DMS 273 (cell line): Measurements from ENCODE around the gene WDFY3.
"Not testable (repeated sequence)": the region's sequence is repeated elsewhere in the genome, so short reads cannot be mapped to it uniquely, and the experiment has no call there.

Source experiments
- DNase-seq: peaks from one replicate; lab custom pipeline; 2025; ENCODE audit not compliant: unreplicated experiment; lab: John Stamatoyannopoulos, UW

Gene WDFY3

DNA sequence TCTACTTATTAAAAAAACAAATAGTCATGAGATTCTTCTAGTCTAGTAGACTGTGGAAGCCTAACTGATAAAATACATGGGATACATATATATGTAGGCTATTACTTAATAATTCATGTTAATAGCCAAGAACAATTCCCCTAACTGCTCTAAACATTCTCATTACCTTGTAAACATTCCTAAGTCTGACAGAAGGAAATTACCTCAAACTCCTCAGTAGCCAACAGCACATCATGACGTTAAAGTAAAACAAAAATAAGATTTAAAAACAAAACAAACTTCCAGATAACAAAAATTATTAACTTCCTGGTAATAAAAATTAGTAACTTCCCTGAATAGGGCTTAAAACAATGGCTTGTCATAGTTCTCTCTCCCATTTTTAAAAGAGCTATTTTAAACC, 109.2 kb downstream of the WDFY3 start:
- no peak for DNase-seq

- DNase-seq: no peak
These were observed 109.9 kb downstream of the WDFY3 start for GRCh38 chr4:84856468-84857049.

DNA sequence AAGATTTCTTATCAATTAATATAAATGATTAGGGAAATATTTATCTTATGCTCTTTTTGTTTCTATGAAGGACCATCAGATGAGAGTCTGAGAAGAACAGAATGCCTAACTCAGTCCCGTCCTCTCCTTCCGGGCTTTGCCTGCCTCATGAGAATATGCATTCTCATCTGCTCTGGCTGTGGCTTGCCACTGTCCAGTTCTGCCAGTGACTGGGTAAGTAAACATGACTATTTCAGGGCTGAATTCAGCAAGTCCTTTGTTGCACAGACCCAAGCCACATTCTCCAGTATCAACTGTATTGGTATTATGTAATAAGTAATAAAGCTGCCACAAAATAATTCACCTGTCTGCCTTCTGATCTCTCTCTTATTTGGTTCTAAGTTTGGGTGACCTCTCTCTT, 110.7 kb downstream of the WDFY3 start:
- DNase-seq: no peak

- DNase-seq: peak; percentile 1
These were observed 114.4 kb downstream of the WDFY3 start for GRCh38 chr4:84852081-84852480.

GRCh38 chr4:84849051-84849640, 117.3 kb downstream of the WDFY3 start:
- DNase-seq: no peak

GRCh38 chr4:84848432-84848831, 118.1 kb downstream of the WDFY3 start:
- no peak for DNase-seq

DNA sequence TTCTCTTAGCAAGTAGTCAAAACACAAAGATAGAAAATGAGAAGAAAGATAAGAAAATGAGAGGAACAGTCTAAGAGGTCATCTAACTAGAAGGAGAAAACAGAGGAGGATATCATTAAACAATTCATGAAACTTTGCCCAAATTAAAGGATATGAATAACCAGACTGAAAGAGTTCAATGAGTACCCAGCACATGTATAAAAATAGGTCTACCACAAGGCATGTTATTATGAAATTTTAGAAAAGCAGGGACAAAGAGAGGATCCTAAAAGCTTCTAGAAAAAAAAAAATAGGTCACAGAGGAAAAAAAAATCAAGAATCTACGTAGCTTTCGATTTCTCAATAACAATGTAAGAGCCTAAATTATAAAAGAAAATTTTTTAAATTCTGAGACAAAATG, 118.5 kb downstream of the WDFY3 start:
- no peak for DNase-seq

DNA sequence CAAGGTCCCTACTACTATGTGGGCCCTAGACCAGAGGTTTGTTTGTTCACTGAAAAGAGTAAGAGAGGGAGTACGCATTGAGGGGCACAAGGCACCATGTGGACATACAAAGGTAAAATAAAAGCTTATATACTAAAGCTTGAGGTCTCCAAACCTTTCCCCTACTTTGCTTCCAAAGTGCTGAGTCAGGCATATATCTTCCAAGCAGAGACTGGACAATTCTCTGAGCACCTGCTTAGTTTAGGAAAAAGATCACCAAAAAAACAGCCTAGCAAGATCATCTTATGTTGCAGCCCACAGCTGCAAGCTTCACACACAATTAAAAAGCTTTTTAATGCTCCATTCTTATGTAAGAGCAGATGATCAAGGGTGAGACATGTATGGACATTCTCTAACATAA, 119.5 kb downstream of the WDFY3 start:
- no peak for DNase-seq

DNA sequence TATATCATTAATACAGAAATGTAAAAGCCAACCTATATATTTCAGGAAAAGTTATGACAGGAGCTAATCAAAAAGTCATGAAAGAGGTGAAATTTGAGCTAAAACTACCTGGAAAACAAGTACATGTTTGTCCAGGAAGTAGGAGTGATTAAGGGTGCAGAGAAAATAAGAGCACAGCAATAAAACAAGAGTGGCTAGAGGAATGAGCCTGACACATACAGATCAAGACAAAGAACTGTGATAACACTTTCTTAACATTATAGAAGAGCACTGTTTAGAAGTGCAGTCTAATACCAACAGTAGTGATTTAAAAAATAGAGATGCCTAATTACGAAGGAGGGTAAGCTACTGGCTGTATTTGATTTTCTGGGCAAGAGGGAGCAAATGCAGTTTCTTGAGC, 125.1 kb downstream of the WDFY3 start:
- no peak for DNase-seq

DNA sequence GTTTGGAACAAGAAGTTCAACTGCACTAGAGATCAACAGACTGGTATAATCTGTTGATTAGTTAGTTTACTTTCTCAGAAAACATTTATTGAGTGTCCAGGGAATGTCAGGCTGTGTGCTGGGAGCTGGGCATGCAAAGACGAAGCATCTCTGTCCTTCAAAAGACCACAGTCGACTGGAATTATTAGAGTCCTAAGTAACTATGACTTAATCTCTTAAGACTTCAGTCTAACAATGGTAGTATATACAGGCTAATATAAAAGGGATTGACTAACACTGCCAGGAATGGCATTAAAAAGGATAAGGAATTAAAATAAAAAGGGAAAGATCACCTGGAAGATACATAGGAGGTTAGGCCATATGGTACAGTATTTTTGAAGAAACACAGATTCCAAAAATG, 128.7 kb downstream of the WDFY3 start:
- DNase-seq: no peak

- not testable (repeated sequence) for DNase-seq
These were observed 136.9 kb downstream of the WDFY3 start for GRCh38 chr4:84829633-84830032.

DNA sequence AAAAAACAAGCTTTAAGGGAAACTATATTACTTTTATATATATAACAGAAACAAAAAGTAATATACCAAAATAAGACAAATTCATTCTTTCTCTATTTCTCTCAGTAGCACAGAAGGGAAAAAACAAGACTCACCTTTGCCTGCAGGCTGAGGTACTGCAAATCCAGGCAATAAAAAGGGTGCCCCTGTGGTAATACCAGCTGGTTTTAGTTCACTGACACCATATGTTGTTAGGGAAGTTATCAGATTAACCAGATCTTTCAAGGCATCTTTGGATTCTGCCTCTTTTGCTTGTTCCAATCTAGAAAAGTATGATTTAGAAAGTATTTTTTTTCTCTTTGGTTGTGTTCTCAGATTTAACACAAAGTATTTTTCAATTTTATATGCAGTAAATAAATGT, 139.8 kb downstream of the WDFY3 start:
- peak; percentile 58 for DNase-seq

DNA sequence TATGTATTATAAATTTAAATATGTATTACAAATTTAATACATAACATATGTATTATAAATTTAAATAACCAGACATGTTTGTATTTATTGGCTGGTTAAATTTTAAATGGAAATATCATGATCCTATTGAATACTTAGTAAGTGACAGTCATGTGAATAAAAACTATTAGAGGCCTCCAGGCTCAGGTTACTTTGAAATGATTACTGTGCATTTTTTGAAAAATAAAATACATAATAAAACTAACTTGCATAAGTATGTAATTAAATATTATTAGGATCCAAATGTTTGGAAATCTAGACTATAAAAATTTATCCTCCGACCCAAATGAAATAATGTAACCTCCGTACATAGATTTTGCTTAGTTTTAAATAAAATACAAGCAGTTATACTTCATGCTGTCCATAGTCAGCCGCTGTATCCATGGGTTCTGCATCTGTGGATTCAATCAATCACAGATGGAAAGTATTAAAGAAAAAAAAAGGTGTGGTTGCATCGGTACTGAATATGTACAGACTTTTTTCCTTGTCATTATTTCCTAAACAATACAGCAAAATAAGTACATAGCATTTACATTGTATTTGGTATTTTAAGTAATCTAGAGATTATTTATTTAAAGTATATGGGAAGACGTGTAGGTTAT, 140.7 kb downstream of the WDFY3 start:
- no peak for DNase-seq

DNA sequence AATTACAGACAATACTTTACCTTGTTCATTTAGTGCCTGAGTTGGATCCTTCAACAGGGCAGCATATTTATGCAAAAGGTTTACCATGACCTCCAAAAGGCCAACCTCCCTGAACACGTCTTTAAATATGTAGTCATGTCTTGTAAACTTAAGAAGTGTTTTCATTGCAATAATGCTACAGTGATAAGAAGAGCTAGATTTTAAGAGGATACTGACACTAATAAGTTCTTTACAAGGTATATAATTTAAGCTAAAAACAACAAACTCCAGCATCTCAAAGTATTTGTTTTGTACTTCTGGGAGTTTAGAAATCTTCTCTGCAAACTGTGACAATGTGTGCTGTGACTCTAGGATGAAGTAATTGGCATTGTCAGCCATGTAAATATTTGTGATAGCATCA, 145.4 kb downstream of the WDFY3 start:
- no peak for DNase-seq

DNA sequence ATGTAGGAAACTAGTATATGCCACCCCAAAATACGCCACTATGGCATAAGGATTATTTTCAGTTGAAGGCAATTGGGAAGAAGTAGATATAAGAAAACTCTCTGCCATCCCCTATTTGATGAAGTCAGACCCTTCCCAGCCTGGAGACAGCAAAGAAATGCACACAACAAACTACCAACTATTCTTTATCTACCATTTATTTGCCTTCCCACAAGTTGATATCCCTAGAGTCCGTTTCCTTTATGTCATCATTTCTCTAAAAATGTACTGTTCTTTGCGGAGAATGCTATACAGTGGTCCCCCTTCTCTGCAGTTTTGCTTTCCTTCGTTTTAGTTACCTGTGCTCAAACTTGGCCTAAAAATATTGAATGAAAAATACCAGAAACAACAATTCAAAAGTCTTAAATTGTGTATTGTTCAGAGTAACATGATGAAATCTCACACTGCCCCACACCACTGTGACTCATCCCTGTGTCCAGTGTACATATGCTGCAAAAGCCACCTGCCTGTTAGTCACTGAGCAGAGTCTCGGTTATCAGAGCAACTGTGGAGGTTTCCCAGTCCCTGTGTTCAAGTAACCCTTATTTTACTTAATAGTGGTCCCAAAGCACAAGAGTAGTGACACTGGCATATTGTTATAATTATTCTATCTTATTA, 152.3 kb downstream of the WDFY3 start:
- DNase-seq: no peak

- no peak for DNase-seq
These were observed 156.5 kb downstream of the WDFY3 start for GRCh38 chr4:84809946-84810345.

GRCh38 chr4:84808332-84808731, 158.2 kb downstream of the WDFY3 start:
- no peak for DNase-seq

- DNase-seq: not testable (repeated sequence)
These were observed 159.9 kb downstream of the WDFY3 start for GRCh38 chr4:84806541-84806940.

- DNase-seq: no peak
These were observed 162.4 kb downstream of the WDFY3 start for GRCh38 chr4:84804136-84804535.

DNA sequence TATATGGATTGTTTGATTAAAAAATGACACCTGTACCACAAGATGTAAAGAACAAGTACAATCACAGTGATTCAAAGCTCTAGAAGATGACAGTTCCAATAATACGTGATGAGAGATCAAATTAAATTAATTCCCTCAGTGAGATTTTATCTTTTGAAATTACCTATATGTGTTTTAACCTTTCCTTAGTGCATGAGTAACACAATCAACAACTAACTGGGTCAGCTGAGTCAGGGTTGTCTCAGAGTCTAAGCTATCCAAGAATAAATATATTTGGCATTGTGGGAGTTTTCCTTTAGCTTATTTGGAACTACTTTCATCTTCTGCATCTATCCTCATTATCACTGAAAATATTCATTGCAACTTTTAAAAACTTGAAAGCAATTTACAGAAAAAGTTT, 162.8 kb downstream of the WDFY3 start:
- DNase-seq: no peak

GRCh38 chr4:84803116-84803515, 163.4 kb downstream of the WDFY3 start:
- no peak for DNase-seq

GRCh38 chr4:84800256-84800655, 166.2 kb downstream of the WDFY3 start:
- DNase-seq: no peak
